OCI-LY1 (cell line): ENCODE results near the gene NUDT5.

ENCODE experiments used
- H2AFZ ChIP-seq: fragments of 200-600 bp; sonication (generic), shearing (Covaris generic); 2 replicates; pipeline ENCODE4 v1.6.0; 2014; ENCODE audit warnings: antibody characterized with exemption, mild to moderate bottlenecking, low read length
- H3F3A ChIP-seq: fragments of 200-600 bp; sonication (generic), shearing (Covaris generic); 2 replicates; pipeline ENCODE4 v1.6.0; 2014; ENCODE audit warnings: mild to moderate bottlenecking, antibody characterized with exemption, low read length, moderate library complexity; ENCODE audit not compliant: insufficient read depth
- H3K27ac ChIP-seq: fragments of 200-600 bp; sonication (generic); 2 replicates; pipeline ENCODE4 v1.5.1; 2014; ENCODE audit warnings: low read length, mixed run types, mild to moderate bottlenecking, low read depth; ENCODE audit not compliant: poor library complexity, severe bottlenecking
- H3K27me3 ChIP-seq: fragments of 200-600 bp; sonication (generic); 2 replicates; pipeline ENCODE4 v1.6.0; 2014; ENCODE audit warnings: antibody characterized with exemption, mild to moderate bottlenecking, low read length, moderate library complexity; ENCODE audit not compliant: insufficient read depth
- H3K36me3 ChIP-seq: fragments of 200-600 bp; sonication (generic); 2 replicates; pipeline ENCODE4 v1.6.1; 2014; ENCODE audit warnings: mild to moderate bottlenecking, antibody characterized with exemption, low read length, moderate library complexity, mixed read lengths; ENCODE audit not compliant: insufficient read depth
- H3K4me1 ChIP-seq: fragments of 200-600 bp; sonication (generic); 2 replicates; pipeline ENCODE4 v1.5.1; 2014; ENCODE audit warnings: mild to moderate bottlenecking, low read length, moderate library complexity; ENCODE audit not compliant: insufficient read depth, severe bottlenecking
- H3K4me2 ChIP-seq: fragments of 200-600 bp; sonication (generic), shearing (Covaris generic); 2 replicates; pipeline ENCODE4 v1.6.1; 2014; ENCODE audit warnings: low read length
- H3K4me3 ChIP-seq: fragments of 200-600 bp; sonication (generic); 2 replicates; pipeline ENCODE4 v1.5.1; 2014; ENCODE audit warnings: low read length, low read depth, mild to moderate bottlenecking, mixed read lengths; ENCODE audit not compliant: poor library complexity, severe bottlenecking
- H3K79me2 ChIP-seq: fragments of 200-600 bp; shearing (Covaris generic); 2 replicates; pipeline ENCODE4 v1.6.1; 2016; ENCODE audit warnings: mixed run types, low read length, mixed read lengths; ENCODE audit not compliant: insufficient read depth
- H3K9ac ChIP-seq: fragments of 200-600 bp; sonication (generic), shearing (Covaris generic); 2 replicates; pipeline ENCODE4 v1.6.1; 2014; ENCODE audit warnings: mild to moderate bottlenecking, low read length, mixed read lengths
- H3K9me2 ChIP-seq: fragments of 200-600 bp; sonication (generic), shearing (Covaris generic); 2 replicates; pipeline ENCODE4 v1.6.1; 2014; ENCODE audit warnings: low read depth, mild to moderate bottlenecking, low read length, mixed read lengths
- H3K9me3 ChIP-seq: fragments of 200-600 bp; shearing (Covaris generic); 2 replicates; pipeline ENCODE4 v1.6.1; 2014; ENCODE audit warnings: low read length, mixed read lengths
- H4K20me1 ChIP-seq: fragments of 200-600 bp; sonication (generic), shearing (Covaris generic); 2 replicates; pipeline ENCODE4 v1.6.0; 2016; ENCODE audit warnings: mild to moderate bottlenecking, low read length; ENCODE audit not compliant: insufficient read depth
- EZH2 ChIP-seq: fragments of 200-600 bp; sonication (generic), shearing (Covaris generic); IDR thresholded peaks from 2 replicates; pipeline ENCODE4 v1.8.0; 2017; ENCODE audit warnings: borderline replicate concordance, mixed run types, mild to moderate bottlenecking, antibody characterized with exemption, low read length, moderate library complexity, mixed read lengths
- TF ChIP-seq, protein P1 (sequence below): fragments of 200-600 bp; sonication (generic), shearing (Covaris generic); IDR thresholded peaks from 2 replicates; pipeline ENCODE4 v1.5.1; 2017; ENCODE audit warnings: mild to moderate bottlenecking, antibody characterized with exemption, low read length, moderate library complexity, mixed read lengths

Gene NUDT5

DNA sequence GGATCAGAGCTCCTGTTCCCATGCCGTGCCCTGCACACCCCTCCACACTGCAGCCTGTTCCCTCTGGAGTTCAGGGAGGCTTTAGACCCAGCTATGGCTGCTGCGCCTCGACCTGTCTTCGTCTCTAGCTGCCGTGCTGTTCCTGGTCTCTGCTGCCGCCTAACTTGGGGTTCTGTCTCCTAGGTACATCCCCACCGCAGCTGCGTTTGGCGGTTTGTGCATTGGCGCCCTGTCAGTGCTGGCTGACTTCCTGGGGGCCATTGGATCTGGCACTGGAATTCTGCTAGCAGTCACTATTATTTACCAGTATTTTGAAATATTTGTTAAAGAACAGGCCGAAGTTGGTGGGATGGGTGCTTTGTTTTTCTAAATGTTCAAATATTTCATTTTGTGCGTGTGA lies 31.6 kb downstream of the NUDT5 start:
- Histone ChIP-seq H3K4me1 (no peaks in the 10 kb centered on the region), H3K36me3 (peaks cover 80% of the 10 kb centered on the region), H3K9me2 (no peaks in the 10 kb centered on the region), H3K27me3 (no peaks in the 10 kb centered on the region), H3K4me3 (no peak overlapping the region), H3K9me3 (no peaks in the 10 kb centered on the region), H3K79me2 (no peaks in the 10 kb centered on the region), H3K4me2 (no peak overlapping the region), H3K27ac (no peak overlapping the region), H4K20me1 (no peaks in the 10 kb centered on the region), H2AFZ (no peak overlapping the region), H3K9ac (no peak overlapping the region), H3F3A (no peaks in the 10 kb centered on the region)
- TF ChIP-seq, protein P1, sequence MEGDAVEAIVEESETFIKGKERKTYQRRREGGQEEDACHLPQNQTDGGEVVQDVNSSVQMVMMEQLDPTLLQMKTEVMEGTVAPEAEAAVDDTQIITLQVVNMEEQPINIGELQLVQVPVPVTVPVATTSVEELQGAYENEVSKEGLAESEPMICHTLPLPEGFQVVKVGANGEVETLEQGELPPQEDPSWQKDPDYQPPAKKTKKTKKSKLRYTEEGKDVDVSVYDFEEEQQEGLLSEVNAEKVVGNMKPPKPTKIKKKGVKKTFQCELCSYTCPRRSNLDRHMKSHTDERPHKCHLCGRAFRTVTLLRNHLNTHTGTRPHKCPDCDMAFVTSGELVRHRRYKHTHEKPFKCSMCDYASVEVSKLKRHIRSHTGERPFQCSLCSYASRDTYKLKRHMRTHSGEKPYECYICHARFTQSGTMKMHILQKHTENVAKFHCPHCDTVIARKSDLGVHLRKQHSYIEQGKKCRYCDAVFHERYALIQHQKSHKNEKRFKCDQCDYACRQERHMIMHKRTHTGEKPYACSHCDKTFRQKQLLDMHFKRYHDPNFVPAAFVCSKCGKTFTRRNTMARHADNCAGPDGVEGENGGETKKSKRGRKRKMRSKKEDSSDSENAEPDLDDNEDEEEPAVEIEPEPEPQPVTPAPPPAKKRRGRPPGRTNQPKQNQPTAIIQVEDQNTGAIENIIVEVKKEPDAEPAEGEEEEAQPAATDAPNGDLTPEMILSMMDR = no peak
- TF ChIP-seq EZH2 = no peak

DNA sequence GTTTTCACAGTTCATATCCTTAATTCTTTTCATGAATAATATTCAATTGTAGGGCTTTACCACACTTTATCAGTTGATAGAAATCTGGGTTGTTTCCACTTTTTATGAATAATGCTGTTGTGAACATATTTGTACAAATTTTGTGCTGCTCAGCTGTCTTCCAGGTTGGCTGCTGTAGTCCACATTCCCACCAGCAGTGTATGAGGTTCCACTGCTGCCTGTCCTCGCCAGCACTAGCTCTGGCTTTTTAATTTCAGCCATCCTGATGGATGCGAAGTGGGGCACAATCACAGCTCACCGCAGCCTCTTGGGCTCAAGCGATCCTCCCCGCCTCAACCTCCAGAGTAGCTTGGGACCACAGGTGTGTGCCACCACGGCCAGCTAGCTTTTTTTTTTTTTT lies 32.8 kb downstream of the NUDT5 start:
- Histone ChIP-seq H3K79me2 (no peaks in the 10 kb centered on the region), H2AFZ (no peak overlapping the region), H3K4me3 (no peak overlapping the region), H4K20me1 (no peaks in the 10 kb centered on the region), H3K4me2 (no peak overlapping the region), H3K36me3 (peaks cover 81% of the 10 kb centered on the region), H3K27ac (no peak overlapping the region), H3K9me2 (no peaks in the 10 kb centered on the region), H3K9ac (no peak overlapping the region), H3K4me1 (no peaks in the 10 kb centered on the region), H3K9me3 (no peaks in the 10 kb centered on the region), H3K27me3 (no peaks in the 10 kb centered on the region), H3F3A (no peaks in the 10 kb centered on the region)
- TF ChIP-seq EZH2 = no peak
- TF ChIP-seq, protein P1 = no peak

DNA sequence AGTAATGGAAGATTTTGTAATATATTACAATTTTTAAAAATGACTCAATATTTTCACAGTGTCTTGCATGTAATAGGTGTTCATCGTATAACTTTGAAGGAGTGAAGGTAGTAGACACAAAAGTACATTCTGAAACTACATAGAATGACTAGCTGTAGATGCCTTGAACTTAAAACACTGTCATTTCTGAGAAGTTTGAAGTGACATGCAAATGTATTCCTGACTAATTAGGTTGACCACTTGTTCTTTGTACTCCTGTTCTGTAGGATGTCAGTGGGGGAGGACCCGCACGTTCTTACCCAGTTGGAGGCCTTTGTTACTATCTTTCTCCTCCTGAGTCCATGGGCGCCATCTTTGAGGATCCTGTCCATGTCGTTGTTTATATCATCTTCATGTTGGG lies 35.0 kb downstream of the NUDT5 start:
- peaks cover 65% of the 10 kb centered on the region for H3K36me3 ChIP-seq
- H3K79me2 ChIP-seq = no peaks in the 10 kb centered on the region
- H3K4me1 ChIP-seq = no peaks in the 10 kb centered on the region
- no peak overlapping the region for H3K4me3 ChIP-seq
- no peak overlapping the region for H3K27ac ChIP-seq
- H2AFZ ChIP-seq = no peak overlapping the region
- H3K9me3 ChIP-seq = no peaks in the 10 kb centered on the region
- H4K20me1 ChIP-seq = no peaks in the 10 kb centered on the region
- H3F3A ChIP-seq = no peaks in the 10 kb centered on the region
- no peaks in the 10 kb centered on the region for H3K9me2 ChIP-seq
- H3K4me2 ChIP-seq = no peak overlapping the region
- TF ChIP-seq EZH2 = no peak
- TF ChIP-seq, protein P1 = no peak
- no peak overlapping the region for H3K9ac ChIP-seq
- no peaks in the 10 kb centered on the region for H3K27me3 ChIP-seq
